Fibroblast of lung (primary cell): ENCODE results near the gene C3orf18. TPM values are rescaled to one million over a fixed set of nuclear protein-coding genes. Genes with fewer than 3 reads are reported as not detected.

Experiments
- DNase-seq, 2 donors: peaks; one replicate each; pipeline versions ENCODE4 v3.0.0 to v3.0.0-alpha.2; 2010; ENCODE audit warnings: low read depth in 2 of 2
- H2AFZ ChIP-seq: 2 replicates; pipeline ENCODE4 v1.5.1; 2012; ENCODE audit warnings: low read length, control low read depth, inconsistent platforms
- H3K27ac ChIP-seq: 2 replicates; pipeline ENCODE4 v1.5.1; 2011; ENCODE audit warnings: low read length, control low read depth; ENCODE audit not compliant: insufficient read depth
- H3K27me3 ChIP-seq: 2 replicates; pipeline ENCODE4 v1.5.1; 2011; ENCODE audit warnings: mild to moderate bottlenecking, low read length; ENCODE audit not compliant: control insufficient read depth, insufficient read depth
- H3K36me3 ChIP-seq: 2 replicates; pipeline ENCODE4 v1.5.1; 2011; ENCODE audit warnings: low read length; ENCODE audit not compliant: control insufficient read depth, insufficient read depth
- H3K4me1 ChIP-seq: 2 replicates; pipeline ENCODE4 v1.5.1; 2011; ENCODE audit warnings: low read length; ENCODE audit not compliant: control insufficient read depth, insufficient read depth; ENCODE audit errors: extremely low read depth
- H3K4me2 ChIP-seq: 2 replicates; pipeline ENCODE4 v1.5.1; 2011; ENCODE audit warnings: low read length, control low read depth; ENCODE audit not compliant: insufficient read depth; ENCODE audit errors: extremely low read depth
- H3K4me3 ChIP-seq, 4 experiments: fragments of 200-600 bp in 1 of 4; sonication (generic) in 1 of 4; replicated peaks in 1 of 4; 2 replicates each; pipeline ENCODE4 v1.5.1; 2011 to 2016; ENCODE audit warnings: low read length in 4 of 4, low read depth in 3 of 4, mild to moderate bottlenecking in 3 of 4, control low read depth in 2 of 4, inconsistent platforms in 1 of 4, mixed read lengths in 1 of 4; ENCODE audit not compliant: insufficient read depth in 1 of 4; ENCODE audit errors: control extremely low read depth in 1 of 4
- H3K79me2 ChIP-seq: 2 replicates; pipeline ENCODE4 v1.5.1; 2012; ENCODE audit warnings: mild to moderate bottlenecking, low read length, inconsistent platforms; ENCODE audit not compliant: control insufficient read depth, insufficient read depth
- H3K9ac ChIP-seq: 2 replicates; pipeline ENCODE4 v1.5.1; 2011; ENCODE audit warnings: mild to moderate bottlenecking, low read length, control low read depth; ENCODE audit not compliant: insufficient read depth
- H3K9me3 ChIP-seq: 2 replicates; pipeline ENCODE4 v1.5.1; 2012; ENCODE audit warnings: low read depth, low read length; ENCODE audit not compliant: control insufficient read depth, insufficient read depth
- H4K20me1 ChIP-seq: 2 replicates; pipeline ENCODE4 v1.5.1; 2011; ENCODE audit warnings: low read length; ENCODE audit not compliant: control insufficient read depth, insufficient read depth; ENCODE audit errors: extremely low read depth
- EZH2 ChIP-seq: IDR thresholded peaks from 2 replicates; pipeline ENCODE4 v1.5.1; 2012; ENCODE audit warnings: low read length, control low read depth, mild to moderate bottlenecking; ENCODE audit errors: missing control alignments
- polyA plus RNA-seq, 2 donors: library from polyadenylated mRNA; depleted of rRNA in 1 of 2; stranded (reverse) in 1 of 2; unstranded in 1 of 2; fragments of >200 nt; gene quantifications; 2 replicates each; pipeline ENCODE4 v1.2.1, GENCODE V29; 2011 to 2012; ENCODE audit warnings: missing spikeins in 1 of 2
- total RNA-seq: library from RNA; depleted of rRNA; stranded (reverse); fragments of >200 nt; gene quantifications from 2 replicates; pipeline ENCODE4 v1.2.1, GENCODE V29; 2014
- TF ChIP-seq, protein P1 (sequence below), 2 donors: IDR thresholded peaks in 1 of 2; conservative IDR thresholded peaks in 1 of 2; 1 replicate in 1 of 2; 2 replicates in 1 of 2; pipeline ENCODE4 v1.5.1; 2011 to 2012; ENCODE audit warnings: low read length in 2 of 2, control low read depth in 1 of 2, inconsistent platforms in 1 of 2, low read depth in 1 of 2, mild to moderate bottlenecking in 1 of 2

C3orf18 gene
- total and polyA plus RNA-seq, 2 donors (not counting 1 experiment from before 2014, with no cell fraction given): 8.7 to 25.8 TPM

GRCh38 chr3:50587806-50588758 is 20.5 kb upstream of the C3orf18 start:
- Histone ChIP-seq H3K36me3 (no peaks in the 10 kb centered on the region), H3K27me3 (no peaks in the 10 kb centered on the region), H3K4me3 (no peak overlapping the region), H3K79me2 (no peaks in the 10 kb centered on the region), H3K27ac (no peak overlapping the region), H3K4me1 (no peaks in the 10 kb centered on the region), H3K9ac (no peak overlapping the region), H3K9me3 (no peaks in the 10 kb centered on the region), H4K20me1 (no peaks in the 10 kb centered on the region), H3K4me2 (no peak overlapping the region), H2AFZ (no peak overlapping the region)
- DNase-seq: no peak
- no peak for TF ChIP-seq EZH2
- TF ChIP-seq, protein P1, sequence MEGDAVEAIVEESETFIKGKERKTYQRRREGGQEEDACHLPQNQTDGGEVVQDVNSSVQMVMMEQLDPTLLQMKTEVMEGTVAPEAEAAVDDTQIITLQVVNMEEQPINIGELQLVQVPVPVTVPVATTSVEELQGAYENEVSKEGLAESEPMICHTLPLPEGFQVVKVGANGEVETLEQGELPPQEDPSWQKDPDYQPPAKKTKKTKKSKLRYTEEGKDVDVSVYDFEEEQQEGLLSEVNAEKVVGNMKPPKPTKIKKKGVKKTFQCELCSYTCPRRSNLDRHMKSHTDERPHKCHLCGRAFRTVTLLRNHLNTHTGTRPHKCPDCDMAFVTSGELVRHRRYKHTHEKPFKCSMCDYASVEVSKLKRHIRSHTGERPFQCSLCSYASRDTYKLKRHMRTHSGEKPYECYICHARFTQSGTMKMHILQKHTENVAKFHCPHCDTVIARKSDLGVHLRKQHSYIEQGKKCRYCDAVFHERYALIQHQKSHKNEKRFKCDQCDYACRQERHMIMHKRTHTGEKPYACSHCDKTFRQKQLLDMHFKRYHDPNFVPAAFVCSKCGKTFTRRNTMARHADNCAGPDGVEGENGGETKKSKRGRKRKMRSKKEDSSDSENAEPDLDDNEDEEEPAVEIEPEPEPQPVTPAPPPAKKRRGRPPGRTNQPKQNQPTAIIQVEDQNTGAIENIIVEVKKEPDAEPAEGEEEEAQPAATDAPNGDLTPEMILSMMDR (conservative IDR thresholded peaks at IDR 0.05 in 1 of 2, IDR thresholded peaks at IDR 0.05 in 1 of 2; ENCODE audit: low read depth in 1 of 2, low read length in 2 of 2): no peak

- DNase-seq: peak in 1 of 2 donors; percentile 35
- H3K27ac ChIP-seq: no peak overlapping the region
- no peaks in the 10 kb centered on the region for H3K4me1 ChIP-seq
- no peak for TF ChIP-seq EZH2
- TF ChIP-seq, protein P1 (conservative IDR thresholded peaks at IDR 0.05 in 1 of 2, IDR thresholded peaks at IDR 0.05 in 1 of 2; ENCODE audit: low read depth in 1 of 2, low read length in 2 of 2): no peak
- no peak overlapping the region for H3K9ac ChIP-seq
- no peaks in the 10 kb centered on the region for H3K9me3 ChIP-seq
- H3K4me2 ChIP-seq: no peak overlapping the region
- H2AFZ ChIP-seq: no peak overlapping the region
- H3K79me2 ChIP-seq: no peaks in the 10 kb centered on the region
- no peaks in the 10 kb centered on the region for H3K27me3 ChIP-seq
- no peak overlapping the region for H3K4me3 ChIP-seq
- H3K36me3 ChIP-seq: no peaks in the 10 kb centered on the region
- no peaks in the 10 kb centered on the region for H4K20me1 ChIP-seq
Observed at GRCh38 chr3:50587373-50587772, 19.8 kb upstream of the C3orf18 start.

- H3K4me2 ChIP-seq: no peak overlapping the region
- H3K27me3 ChIP-seq: no peaks in the 10 kb centered on the region
- no peaks in the 10 kb centered on the region for H3K79me2 ChIP-seq
- no peak overlapping the region for H2AFZ ChIP-seq
- no peaks in the 10 kb centered on the region for H3K9me3 ChIP-seq
- TF ChIP-seq, protein P1 (conservative IDR thresholded peaks at IDR 0.05 in 1 of 2, IDR thresholded peaks at IDR 0.05 in 1 of 2; ENCODE audit: low read depth in 1 of 2, low read length in 2 of 2): no peak
- TF ChIP-seq EZH2: no peak
- no peak overlapping the region for H3K9ac ChIP-seq
- DNase-seq: no peak
- H3K27ac ChIP-seq: no peak overlapping the region
- no peaks in the 10 kb centered on the region for H3K4me1 ChIP-seq
- H4K20me1 ChIP-seq: no peaks in the 10 kb centered on the region
- no peak overlapping the region for H3K4me3 ChIP-seq
- H3K36me3 ChIP-seq: no peaks in the 10 kb centered on the region
Observed at GRCh38 chr3:50586763-50587070, 19.2 kb upstream of the C3orf18 start.
